K562 (cell line): ENCODE measurements around the gene SHISAL2A. TPM values are rescaled to one million over a fixed set of nuclear protein-coding genes. Genes with fewer than 3 reads are reported as not detected.

ENCODE experiments used
- BRD9 ChIP-seq: fragments of 450-650 bp; IDR thresholded peaks from 2 replicates; pipeline ENCODE4 v1.6.1; 2018; ENCODE audit warnings: low read depth; ENCODE audit not compliant: partially characterized antibody
- FOXP1 ChIP-seq: sonication (generic); formaldehyde crosslinking; IDR thresholded peaks from 2 replicates; pipeline ENCODE4 v1.8.0; 2022; ENCODE audit warnings: mild to moderate bottlenecking, missing genetic modification reagents
- MGA ChIP-seq: fragments of 450-650 bp; IDR thresholded peaks from 2 replicates; pipeline ENCODE4 v1.6.1; 2016; ENCODE audit warnings: mild to moderate bottlenecking, moderate library complexity
- TRIM24 ChIP-seq, 2 experiments: fragments of 450-650 bp; IDR thresholded peaks; 2 replicates each; pipeline ENCODE4 v1.6.1; 2016
- ZNF512 ChIP-seq: IDR thresholded peaks from 2 replicates; pipeline ENCODE4 v1.6.1; 2016; ENCODE audit warnings: missing genetic modification characterization, missing compliant biosample characterization
- polyA plus RNA-seq, 8 experiments: library from polyadenylated mRNA; depleted of rRNA in 4 of 8; stranded (reverse) in 5 of 8; unstranded in 3 of 8; fragments of >200 nt; fragmentation: Nextera tagmentation in 2 of 8; fragmentation: Illumina TruSeq in 1 of 8; extraction: Ambion mirVana in 2 of 8; extraction: Trizol in 1 of 8; gene quantifications; 2 replicates each; pipeline versions ENCODE4 v1.2.1 to v1.2.3, GENCODE V29; 2011 to 2014; ENCODE audit warnings: inconsistent platforms in 1 of 8, missing spikeins in 1 of 8
- total RNA-seq, 7 experiments: library from RNA; depleted of rRNA in 6 of 7; stranded (reverse); fragments of >200 nt in 6 of 7; fragmentation: Illumina TruSeq in 2 of 7; extraction: Trizol in 2 of 7; gene quantifications; 2 replicates each; pipeline versions ENCODE4 v1.2.1 to v1.2.3, GENCODE V29; 2011 to 2021; ENCODE audit warnings: low replicate concordance in 1 of 7
- TF ChIP-seq, protein P1 (sequence below), 2 experiments: IDR thresholded peaks in 1 of 2; conservative IDR thresholded peaks in 1 of 2; 2 replicates each; pipeline ENCODE4 v1.6.1; 2016; ENCODE audit warnings: low read depth in 2 of 2, mild to moderate bottlenecking in 1 of 2, missing compliant biosample characterization in 1 of 2, missing genetic modification characterization in 1 of 2, moderate library complexity in 1 of 2
- TF ChIP-seq, protein P2 (sequence below): conservative IDR thresholded peaks from 2 replicates; pipeline ENCODE4 v1.6.1; 2011; ENCODE audit warnings: low read depth, mild to moderate bottlenecking, low read length; ENCODE audit not compliant: control insufficient read depth

The SHISAL2A gene
- total and polyA plus RNA-seq, 9 of the 15 experiments (the other 6 are each of a cell fraction or from before 2014, with no cell fraction given) = 0.11 TPM; not detected in 8

GRCh38 chr1:52697795-52698674, 65.1 kb downstream of the SHISAL2A start, which contains the start of gene COA7 (continued):
- TF ChIP-seq MGA = peak; percentile 99
- peak in 1 of 2 experiments; percentile 35; a peak in 2 of 4 replicates for TF ChIP-seq TRIM24 (IDR thresholded peaks at IDR 0.05)
- TF ChIP-seq, protein P1, sequence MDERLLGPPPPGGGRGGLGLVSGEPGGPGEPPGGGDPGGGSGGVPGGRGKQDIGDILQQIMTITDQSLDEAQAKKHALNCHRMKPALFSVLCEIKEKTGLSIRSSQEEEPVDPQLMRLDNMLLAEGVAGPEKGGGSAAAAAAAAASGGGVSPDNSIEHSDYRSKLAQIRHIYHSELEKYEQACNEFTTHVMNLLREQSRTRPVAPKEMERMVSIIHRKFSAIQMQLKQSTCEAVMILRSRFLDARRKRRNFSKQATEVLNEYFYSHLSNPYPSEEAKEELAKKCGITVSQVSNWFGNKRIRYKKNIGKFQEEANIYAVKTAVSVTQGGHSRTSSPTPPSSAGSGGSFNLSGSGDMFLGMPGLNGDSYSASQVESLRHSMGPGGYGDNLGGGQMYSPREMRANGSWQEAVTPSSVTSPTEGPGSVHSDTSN (CRISPR knock-in tag; IDR thresholded peaks at IDR 0.05; ENCODE audit: low read depth) = no peak
- TF ChIP-seq, protein P1 (tag; conservative IDR thresholded peaks at IDR 0.05; ENCODE audit: low read depth) = no peak
- TF ChIP-seq FOXP1 (CRISPR knock-in tag) = peak; percentile 96
- TF ChIP-seq BRD9 = peak; percentile 65
- TF ChIP-seq ZNF512 (tag) = no peak
- TF ChIP-seq, protein P2, sequence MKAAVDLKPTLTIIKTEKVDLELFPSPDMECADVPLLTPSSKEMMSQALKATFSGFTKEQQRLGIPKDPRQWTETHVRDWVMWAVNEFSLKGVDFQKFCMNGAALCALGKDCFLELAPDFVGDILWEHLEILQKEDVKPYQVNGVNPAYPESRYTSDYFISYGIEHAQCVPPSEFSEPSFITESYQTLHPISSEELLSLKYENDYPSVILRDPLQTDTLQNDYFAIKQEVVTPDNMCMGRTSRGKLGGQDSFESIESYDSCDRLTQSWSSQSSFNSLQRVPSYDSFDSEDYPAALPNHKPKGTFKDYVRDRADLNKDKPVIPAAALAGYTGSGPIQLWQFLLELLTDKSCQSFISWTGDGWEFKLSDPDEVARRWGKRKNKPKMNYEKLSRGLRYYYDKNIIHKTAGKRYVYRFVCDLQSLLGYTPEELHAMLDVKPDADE = no peak; the same call in 1 of the 2 replicates
